WTC11 (cell line): ENCODE results near the gene SPINT2. TPM values are rescaled to one million over a fixed set of nuclear protein-coding genes. Genes with fewer than 3 reads are reported as not detected.

Experiments used
- ATAC-seq: fragments of 200-7000 bp; cut with Tn5 transposase; 2 replicates; pipeline ENCODE4 v1.10.0; 2021; ENCODE audit warnings: mild to moderate bottlenecking, moderate library complexity
- CTCF ChIA-PET: fragments of 300-600 bp; sonication (Branson Sonifier 250); formaldehyde crosslinking; loops from one replicate; lab custom pipeline; 2021; ENCODE audit warnings: antibody characterized with exemption; lab: Charles Lee
- POLR2A ChIA-PET: fragments of 350-600 bp; sonication (Branson Sonifier 250); formaldehyde crosslinking; loops from one replicate; lab custom pipeline; 2021; ENCODE audit warnings: antibody characterized with exemption; lab: Charles Lee
- DNase-seq: peaks from one replicate; pipeline ENCODE4 v3.0.0; 2021; ENCODE audit warnings: low spot score
- H3K27ac Mint-ChIP-seq: 2 replicates; pipeline ENCODE4 v1.8.0; 2021; ENCODE audit warnings: mixed read lengths
- H3K27me3 Mint-ChIP-seq: 2 replicates; pipeline ENCODE4 v1.8.0; 2021; ENCODE audit warnings: low read depth, mild to moderate bottlenecking, moderate library complexity, mixed read lengths
- H3K36me3 Mint-ChIP-seq: 2 replicates; pipeline ENCODE4 v1.8.0; 2021; ENCODE audit warnings: mixed read lengths
- H3K4me1 Mint-ChIP-seq: 2 replicates; pipeline ENCODE4 v1.8.0; 2022; ENCODE audit warnings: mixed read lengths
- H3K4me3 Mint-ChIP-seq: 2 replicates; pipeline ENCODE4 v1.8.0; 2021; ENCODE audit warnings: mild to moderate bottlenecking, moderate library complexity, mixed read lengths
- H3K9me3 Mint-ChIP-seq: 2 replicates; pipeline ENCODE4 v1.8.0; 2021; ENCODE audit warnings: mixed read lengths
- ARID4B ChIP-seq: sonication (generic); formaldehyde crosslinking; IDR thresholded peaks from 2 replicates; pipeline ENCODE4 v1.8.0; 2023; ENCODE audit warnings: missing genetic modification reagents, mild to moderate bottlenecking, borderline replicate concordance
- CDX4 ChIP-seq: fragments of 250-450 bp; sonication (Bioruptor Pico); IDR thresholded peaks from 2 replicates; pipeline ENCODE4 v1.9.0; 2021; ENCODE audit warnings: moderate library complexity, mild to moderate bottlenecking, inconsistent platforms, borderline replicate concordance
- EMX1 ChIP-seq: fragments of 250-450 bp; sonication (Bioruptor Pico); IDR thresholded peaks from 2 replicates; pipeline ENCODE4 v1.8.0; 2021; ENCODE audit warnings: mild to moderate bottlenecking
- ESRRA ChIP-seq: sonication (generic); formaldehyde crosslinking; IDR thresholded peaks from 2 replicates; pipeline ENCODE4 v1.8.1; 2022; ENCODE audit warnings: mild to moderate bottlenecking, missing genetic modification reagents, borderline replicate concordance
- GTF2I ChIP-seq: fragments of 250-450 bp; sonication (Bioruptor Pico); conservative IDR thresholded peaks from 2 replicates; pipeline ENCODE4 v1.4.0; 2021; ENCODE audit warnings: mild to moderate bottlenecking
- JAZF1 ChIP-seq: fragments of 250-450 bp; sonication (Bioruptor Pico); IDR thresholded peaks from 2 replicates; pipeline ENCODE4 v1.9.0; 2021; ENCODE audit warnings: moderate library complexity, mild to moderate bottlenecking, inconsistent platforms
- MXD4 ChIP-seq: fragments of 250-450 bp; sonication (Bioruptor Pico); IDR thresholded peaks from 2 replicates; pipeline ENCODE4 v1.8.0; 2021; ENCODE audit warnings: mild to moderate bottlenecking, moderate library complexity, borderline replicate concordance
- MYBL2 ChIP-seq: sonication (generic); formaldehyde crosslinking; IDR thresholded peaks from 2 replicates; pipeline ENCODE4 v1.8.1; 2023; ENCODE audit warnings: mild to moderate bottlenecking, moderate library complexity, missing genetic modification reagents
- NR3C1 ChIP-seq: sonication (generic); formaldehyde crosslinking; conservative IDR thresholded peaks from 2 replicates; pipeline ENCODE4 v1.8.1; 2023; ENCODE audit warnings: low read depth, mild to moderate bottlenecking, missing genetic modification reagents
- OVOL2 ChIP-seq: fragments of 250-450 bp; sonication (Bioruptor Pico); IDR thresholded peaks from 2 replicates; pipeline ENCODE4 v1.9.0; 2021; ENCODE audit warnings: mild to moderate bottlenecking, borderline replicate concordance
- PRDM15 ChIP-seq: sonication (generic); formaldehyde crosslinking; IDR thresholded peaks from 2 replicates; pipeline ENCODE4 v1.8.0; 2022; ENCODE audit warnings: missing genetic modification reagents
- SP1 ChIP-seq: sonication (generic); formaldehyde crosslinking; conservative IDR thresholded peaks from 2 replicates; pipeline ENCODE4 v1.8.1; 2022; ENCODE audit warnings: missing genetic modification reagents
- STAT6 ChIP-seq: sonication (generic); formaldehyde crosslinking; conservative IDR thresholded peaks from 2 replicates; pipeline ENCODE4 v1.8.1; 2023; ENCODE audit warnings: mild to moderate bottlenecking, low read depth, missing genetic modification reagents, moderate library complexity
- TEAD4 ChIP-seq: sonication (generic); formaldehyde crosslinking; IDR thresholded peaks from 2 replicates; pipeline ENCODE4 v1.8.0; 2022; ENCODE audit warnings: mild to moderate bottlenecking, missing genetic modification reagents
- TP53 ChIP-seq: sonication (generic); formaldehyde crosslinking; IDR thresholded peaks from 2 replicates; pipeline ENCODE4 v1.8.1; 2023; ENCODE audit warnings: mild to moderate bottlenecking, missing genetic modification reagents
- ZBTB21 ChIP-seq: sonication (generic); formaldehyde crosslinking; IDR thresholded peaks from 2 replicates; pipeline ENCODE4 v1.8.1; 2023; ENCODE audit warnings: mild to moderate bottlenecking, missing genetic modification reagents, borderline replicate concordance
- ZNF317 ChIP-seq: sonication (generic); formaldehyde crosslinking; IDR thresholded peaks from 2 replicates; pipeline ENCODE4 v1.8.1; 2023; ENCODE audit warnings: low read depth, mild to moderate bottlenecking, moderate library complexity, missing genetic modification reagents, borderline replicate concordance
- ZNF671 ChIP-seq: fragments of 250-450 bp; sonication (Bioruptor Pico); IDR thresholded peaks from 2 replicates; pipeline ENCODE4 v1.8.0; 2021; ENCODE audit warnings: mild to moderate bottlenecking
- total RNA-seq: library from RNA; stranded (reverse); gene quantifications from 3 replicates; pipeline ENCODE4 v1.2.3, GENCODE V29; 2021
- TF ChIP-seq, protein P1 (sequence below): fragments of 250-450 bp; sonication (Bioruptor Pico); IDR thresholded peaks from 2 replicates; pipeline ENCODE4 v1.8.0; 2021; ENCODE audit warnings: mild to moderate bottlenecking

Gene SPINT2
- total RNA-seq, 1 experiment from 2014 or later = 335 TPM

DNA sequence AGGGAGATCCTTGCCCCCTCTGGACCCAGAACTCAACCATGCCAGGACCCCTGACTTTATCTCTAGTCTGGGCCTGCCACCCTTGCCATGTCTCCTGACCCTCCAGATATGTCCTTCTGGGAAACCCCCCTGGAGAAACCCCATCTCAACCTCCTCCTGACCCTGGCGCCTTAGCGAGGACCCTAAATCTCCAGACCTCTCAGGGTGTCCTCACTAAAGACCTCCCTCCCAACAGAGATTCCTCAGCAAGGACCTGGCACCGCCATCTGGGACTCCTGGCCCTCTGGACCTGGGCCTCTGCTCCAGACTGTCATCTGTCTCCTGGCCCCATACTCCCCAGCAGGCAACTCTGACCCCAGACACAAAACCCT, 56.6 kb downstream of the SPINT2 start:
- Mint-ChIP-seq H3K27ac (no peak overlapping the region), H3K36me3 (no peaks in the 10 kb centered on the region; the same call in 1 of the 2 replicates), H3K9me3 (no peaks in the 10 kb centered on the region), H3K4me1 (peaks cover 23% of the 10 kb centered on the region), H3K27me3 (peaks cover 54% of the 10 kb centered on the region), H3K4me3 (peak overlapping the region; percentile 81)
- ChIA-PET CTCF (interaction anchor here (0.6 to 2.7 kb wide), 19 partner anchors 10 to 418 kb away, joined by 3 to 13 read pairs (median 4); partner anchors contain the start of genes C19orf33, CATSPERG, FAM98C and GGN), POLR2A (interaction anchor here (0.7 to 1.5 kb wide), 3 partner anchors 54 to 419 kb away, joined by 3 to 4 read pairs (median 3); partner anchors contain the start of gene PSMD8)
- no peak for DNase-seq
- TF ChIP-seq EMX1 (CRISPR knock-in tag) (no peak), CDX4 (CRISPR knock-in tag) (no peak), TEAD4 (CRISPR knock-in tag) (no peak), SP1 (CRISPR knock-in tag) (no peak)
- ATAC-seq = no peak

DNA sequence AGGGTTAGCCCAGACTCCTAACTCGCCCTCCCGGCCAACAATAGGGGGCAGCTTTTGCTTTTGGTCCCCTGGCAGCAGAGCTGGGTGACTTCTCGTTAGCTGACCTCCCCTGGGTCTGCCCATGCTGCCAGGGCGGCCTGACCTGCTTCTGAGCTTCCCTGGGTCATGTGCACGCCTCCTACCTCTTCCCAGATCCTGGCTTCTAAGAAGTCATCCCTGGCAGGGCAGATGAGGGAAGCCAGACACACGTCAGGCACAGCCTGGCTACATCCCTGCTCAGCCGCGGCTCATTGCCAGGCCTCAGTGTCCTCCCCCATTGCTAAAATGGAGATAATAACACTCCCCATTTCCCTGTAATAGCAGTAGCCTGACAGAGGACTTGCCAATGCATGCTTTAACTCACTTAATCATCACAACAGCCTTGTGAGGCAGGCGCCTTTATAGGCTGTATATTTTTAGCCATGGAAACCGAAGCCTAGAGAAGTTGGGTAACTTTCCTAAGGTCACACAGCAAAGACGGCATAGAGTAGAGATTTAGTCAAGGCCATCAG, 57.3 kb downstream of the SPINT2 start:
- ChIA-PET POLR2A (interaction anchor here (0.8 kb wide), 1 partner anchor 52 kb away, joined by 3 read pairs; no protein-coding TSS in a partner anchor), CTCF (interaction anchor here (1.0 to 2.1 kb wide), 7 partner anchors 9 to 81 kb away, joined by 3 to 7 read pairs (median 4); partner anchors contain the start of genes CATSPERG, FAM98C, PPP1R14A and PSMD8)
- Mint-ChIP-seq H3K4me3 (peak overlapping the region; percentile 81; the same call in 1 of the 2 replicates), H3K27me3 (peaks cover 48% of the 10 kb centered on the region), H3K9me3 (no peaks in the 10 kb centered on the region), H3K4me1 (peaks cover 20% of the 10 kb centered on the region), H3K36me3 (peaks cover under 1% of the 10 kb centered on the region; the same call in 1 of the 2 replicates), H3K27ac (no peak overlapping the region)
- no peak for TF ChIP-seq MYBL2 (CRISPR knock-in tag)
- no peak for TF ChIP-seq ZBTB21 (CRISPR knock-in tag)
- no peak for TF ChIP-seq TP53 (CRISPR knock-in tag)
- no peak for TF ChIP-seq NR3C1 (CRISPR knock-in tag)
- TF ChIP-seq JAZF1 (CRISPR knock-in tag) = no peak
- TF ChIP-seq, protein P1, sequence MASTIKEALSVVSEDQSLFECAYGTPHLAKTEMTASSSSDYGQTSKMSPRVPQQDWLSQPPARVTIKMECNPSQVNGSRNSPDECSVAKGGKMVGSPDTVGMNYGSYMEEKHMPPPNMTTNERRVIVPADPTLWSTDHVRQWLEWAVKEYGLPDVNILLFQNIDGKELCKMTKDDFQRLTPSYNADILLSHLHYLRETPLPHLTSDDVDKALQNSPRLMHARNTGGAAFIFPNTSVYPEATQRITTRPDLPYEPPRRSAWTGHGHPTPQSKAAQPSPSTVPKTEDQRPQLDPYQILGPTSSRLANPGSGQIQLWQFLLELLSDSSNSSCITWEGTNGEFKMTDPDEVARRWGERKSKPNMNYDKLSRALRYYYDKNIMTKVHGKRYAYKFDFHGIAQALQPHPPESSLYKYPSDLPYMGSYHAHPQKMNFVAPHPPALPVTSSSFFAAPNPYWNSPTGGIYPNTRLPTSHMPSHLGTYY (CRISPR knock-in tag) = no peak
- no peak for TF ChIP-seq GTF2I (CRISPR knock-in tag)
- TF ChIP-seq OVOL2 (CRISPR knock-in tag) = no peak
- no peak for TF ChIP-seq PRDM15 (CRISPR knock-in tag)
- TF ChIP-seq STAT6 = no peak
- no peak for TF ChIP-seq ZNF317 (CRISPR knock-in tag)
- TF ChIP-seq MXD4 = no peak
- no peak for TF ChIP-seq ARID4B
- TF ChIP-seq ESRRA (CRISPR knock-in tag) = no peak
- TF ChIP-seq ZNF671 (CRISPR knock-in tag) = no peak
- DNase-seq (no peak), ATAC-seq (no peak)
